Chondrocyte (in vitro differentiated cells): ENCODE measurements around the gene DLX3. TPM values are rescaled to one million over a fixed set of nuclear protein-coding genes. Genes with fewer than 3 reads are reported as not detected.

Experiments used
- DNase-seq: peaks from one replicate; pipeline ENCODE4 v3.0.0; 2021; ENCODE audit warnings: mixed read lengths, low spot score
- H3K27ac Mint-ChIP-seq: one replicate; pipeline ENCODE4 v1.8.0; 2021; ENCODE audit warnings: mild to moderate bottlenecking, moderate library complexity, mixed read lengths; ENCODE audit not compliant: unreplicated experiment
- H3K27me3 Mint-ChIP-seq: 2 replicates; pipeline ENCODE4 v1.8.0; 2021; ENCODE audit warnings: low read depth, mixed read lengths
- H3K36me3 Mint-ChIP-seq: 2 replicates; pipeline ENCODE4 v1.8.0; 2021; ENCODE audit warnings: low read depth, mixed read lengths
- H3K4me1 Mint-ChIP-seq: 2 replicates; pipeline ENCODE4 v1.8.0; 2021; ENCODE audit warnings: low read depth, mild to moderate bottlenecking, mixed read lengths
- H3K4me3 Mint-ChIP-seq: one replicate; pipeline ENCODE4 v1.8.0; 2021; ENCODE audit warnings: mild to moderate bottlenecking, moderate library complexity, mixed read lengths; ENCODE audit not compliant: unreplicated experiment
- H3K9me3 Mint-ChIP-seq: 2 replicates; pipeline ENCODE4 v1.8.0; 2021; ENCODE audit warnings: low read depth, mixed read lengths
- CTCF ChIP-seq: fragments of 200-600 bp; sonication (generic); IDR thresholded peaks from 2 replicates; pipeline ENCODE4 v1.5.0; 2021; ENCODE audit warnings: antibody characterized with exemption, mild to moderate bottlenecking, moderate library complexity
- total RNA-seq: library from RNA; stranded (reverse); gene quantifications from 3 replicates; pipeline ENCODE4 v1.2.1, GENCODE V29; 2021

Gene DLX3
- total RNA-seq, 1 donor from 2014 or later: 0.10 TPM

DNA sequence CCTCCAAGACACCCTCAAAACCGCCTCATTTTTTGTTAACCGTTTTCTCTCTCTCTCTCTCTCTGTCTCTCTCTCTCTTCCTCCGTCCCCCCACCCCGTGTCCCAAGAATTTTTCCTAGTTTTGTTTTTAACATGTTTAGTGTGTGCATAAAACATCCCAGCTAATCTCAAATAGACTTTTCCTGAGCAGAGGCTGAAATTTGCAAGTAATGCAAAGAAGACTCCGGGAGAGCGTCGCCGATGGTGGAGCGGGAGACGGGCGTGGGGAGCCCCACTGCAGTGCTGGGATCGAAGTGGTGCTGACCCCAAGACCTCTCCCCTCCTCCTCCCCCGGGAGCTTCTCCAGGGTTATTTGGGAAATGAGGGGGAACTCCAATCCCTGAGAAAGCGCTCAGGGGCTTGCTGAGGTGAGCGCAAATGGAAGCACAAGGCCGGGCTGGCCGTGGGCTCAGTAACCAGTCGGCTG is 30.7 kb downstream of the DLX3 start:
- no peak for TF ChIP-seq CTCF
- Mint-ChIP-seq H3K36me3 (peaks cover 4% of the 10 kb centered on the region), H3K27ac (no peak overlapping the region), H3K9me3 (no peaks in the 10 kb centered on the region), H3K4me1 (peaks cover 23% of the 10 kb centered on the region), H3K27me3 (peaks cover 75% of the 10 kb centered on the region), H3K4me3 (peak overlapping the region; percentile 41)
- DNase-seq: no peak

DNA sequence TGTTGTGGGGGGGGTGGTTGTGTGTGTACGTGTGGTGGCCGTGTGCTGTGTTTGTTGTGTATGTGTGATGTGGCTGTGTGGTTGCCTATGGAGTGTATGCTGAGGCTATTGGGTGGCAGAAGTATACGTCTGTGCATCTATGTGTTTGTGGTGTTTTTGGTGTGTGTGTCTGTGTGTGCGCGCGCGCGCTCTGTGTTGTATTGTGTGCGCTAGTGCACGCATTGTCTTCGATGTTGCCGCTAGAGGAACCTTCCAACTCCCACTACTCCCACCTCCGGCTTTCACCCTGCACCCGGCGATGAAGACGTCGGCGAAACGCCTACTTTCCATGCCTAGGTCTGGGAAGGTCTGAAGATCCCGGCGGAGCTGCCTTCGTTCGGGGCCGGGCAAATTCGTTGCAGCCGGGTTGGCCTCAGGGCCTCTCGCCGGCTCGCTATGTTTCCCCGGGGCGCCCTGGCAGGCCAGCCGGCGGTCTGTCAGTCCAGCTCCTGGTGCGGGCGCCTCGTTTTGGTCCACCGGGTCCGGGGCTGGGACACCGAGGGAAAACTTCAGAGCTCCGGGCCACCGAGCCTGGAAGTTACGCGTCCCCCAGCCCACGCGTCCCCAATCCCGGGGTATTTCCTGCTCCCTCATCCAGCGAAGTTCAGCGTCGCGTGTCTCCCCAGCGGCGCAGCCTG is 31.3 kb downstream of the DLX3 start:
- H3K9me3 Mint-ChIP-seq: no peaks in the 10 kb centered on the region
- no peak overlapping the region for H3K27ac Mint-ChIP-seq
- H3K36me3 Mint-ChIP-seq: peaks cover 4% of the 10 kb centered on the region
- peaks cover 72% of the 10 kb centered on the region for H3K27me3 Mint-ChIP-seq
- peak overlapping the region; percentile 41 for H3K4me3 Mint-ChIP-seq
- no peak for TF ChIP-seq CTCF
- no peak for DNase-seq
- H3K4me1 Mint-ChIP-seq: peaks cover 20% of the 10 kb centered on the region

GRCh38 chr17:49963309-49963625 is 31.8 kb downstream of the DLX3 start:
- no peak for DNase-seq
- Mint-ChIP-seq H3K9me3 (no peaks in the 10 kb centered on the region), H3K4me3 (no peak overlapping the region), H3K27me3 (peaks cover 70% of the 10 kb centered on the region), H3K27ac (no peak overlapping the region), H3K4me1 (peaks cover 18% of the 10 kb centered on the region), H3K36me3 (peaks cover 4% of the 10 kb centered on the region)
- no peak for TF ChIP-seq CTCF

- no peaks in the 10 kb centered on the region for H3K9me3 Mint-ChIP-seq
- peaks cover 18% of the 10 kb centered on the region for H3K4me1 Mint-ChIP-seq
- peaks cover 4% of the 10 kb centered on the region for H3K36me3 Mint-ChIP-seq
- TF ChIP-seq CTCF: no peak
- H3K27ac Mint-ChIP-seq: no peak overlapping the region
- H3K27me3 Mint-ChIP-seq: peaks cover 64% of the 10 kb centered on the region
- no peak overlapping the region for H3K4me3 Mint-ChIP-seq
- no peak for DNase-seq
These were observed 32.3 kb downstream of the DLX3 start for GRCh38 chr17:49962599-49963308.

DNA sequence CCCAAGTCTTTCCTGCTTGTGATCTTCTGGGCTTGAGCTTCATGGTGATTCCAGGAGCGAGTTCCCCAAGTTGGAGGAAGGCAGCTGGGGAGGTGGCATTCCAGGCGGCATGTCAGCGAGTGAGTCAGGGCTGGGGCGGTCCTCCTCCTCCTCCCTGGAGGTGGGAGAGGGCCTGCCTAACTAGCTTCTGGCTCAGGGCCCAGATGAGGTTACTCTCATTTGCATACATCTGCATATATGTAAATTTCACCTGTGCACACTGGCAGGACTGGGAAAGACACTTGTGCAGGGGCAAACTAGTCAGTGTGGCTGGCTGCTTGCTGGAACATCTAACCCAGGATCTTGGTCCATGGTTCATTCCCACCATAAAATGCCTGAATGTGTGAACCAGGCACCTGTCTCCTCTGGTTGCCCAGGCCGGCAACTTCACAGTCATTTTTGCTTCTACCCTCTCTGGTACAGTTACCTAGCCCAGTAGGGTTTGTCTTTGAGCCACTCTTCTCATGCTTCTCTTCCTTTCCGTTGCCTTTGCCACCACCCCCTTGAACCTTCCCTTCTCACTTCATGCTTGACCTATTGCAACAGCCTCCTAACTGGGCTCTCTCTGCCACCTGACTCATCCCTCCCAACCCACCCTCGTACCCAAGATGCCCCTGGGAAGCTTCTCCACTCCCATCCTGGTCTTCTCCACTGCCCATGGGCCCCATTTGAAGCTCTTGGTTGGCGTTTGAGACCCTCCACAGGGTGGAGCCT is 35.7 kb downstream of the DLX3 start:
- no peak for TF ChIP-seq CTCF
- peaks cover 4% of the 10 kb centered on the region for H3K36me3 Mint-ChIP-seq
- H3K4me1 Mint-ChIP-seq: peaks cover 11% of the 10 kb centered on the region
- no peak overlapping the region for H3K27ac Mint-ChIP-seq
- no peaks in the 10 kb centered on the region for H3K9me3 Mint-ChIP-seq
- no peak overlapping the region for H3K4me3 Mint-ChIP-seq
- no peak for DNase-seq
- H3K27me3 Mint-ChIP-seq: peaks cover 45% of the 10 kb centered on the region
